PC-9 (cell line): ENCODE results near the gene CEACAM21. TPM values are rescaled to one million over a fixed set of nuclear protein-coding genes. Genes with fewer than 3 reads are reported as not detected.

Source experiments
- BruUV-seq: library from RNA; stranded (reverse); fragments of 400-500 nt; replicated peaks from 2 replicates; lab custom pipeline; 2021; lab: Mats Ljungman, UMichigan
- CTCF ChIA-PET: fragments of 300-600 bp; sonication (Branson Sonifier 250); formaldehyde crosslinking; loops from one replicate; lab custom pipeline; 2022; ENCODE audit warnings: antibody characterized with exemption; lab: Charles Lee
- POLR2A ChIA-PET: fragments of 300-600 bp; sonication (Branson Sonifier 250); formaldehyde crosslinking; loops from one replicate; lab custom pipeline; 2022; ENCODE audit warnings: antibody characterized with exemption; ENCODE audit not compliant: unreplicated experiment; lab: Charles Lee
- DNase-seq, 2 experiments: peaks; one replicate each; pipeline versions ENCODE4 v3.0.0 to v3.0.0-alpha.2; 2015 to 2022; ENCODE audit warnings: mixed read lengths in 1 of 2
- H2AFZ ChIP-seq: fragments of 200-600 bp; sonication (generic); 2 replicates; pipeline ENCODE4 v1.8.1; 2017; ENCODE audit warnings: antibody characterized with exemption
- H3F3A ChIP-seq: fragments of 200-600 bp; sonication (generic); 2 replicates; pipeline ENCODE4 v1.8.1; 2017; ENCODE audit warnings: antibody characterized with exemption, mild to moderate bottlenecking, low read depth; ENCODE audit not compliant: insufficient read depth
- H3K27ac ChIP-seq: fragments of 200-600 bp; sonication (generic); 2 replicates; pipeline ENCODE4 v1.6.1; 2016; ENCODE audit warnings: mixed run types
- H3K27me3 ChIP-seq: fragments of 200-600 bp; sonication (generic); 2 replicates; pipeline ENCODE4 v1.6.1; 2016; ENCODE audit warnings: low read depth, mixed run types; ENCODE audit not compliant: insufficient read depth
- H3K36me3 ChIP-seq: fragments of 200-600 bp; sonication (generic); 2 replicates; pipeline ENCODE4 v1.6.1; 2016; ENCODE audit warnings: low read depth, mixed run types
- H3K4me1 ChIP-seq: fragments of 200-600 bp; sonication (generic); replicated peaks from 2 replicates; pipeline ENCODE4 v1.6.1; 2016; ENCODE audit warnings: mixed run types; ENCODE audit not compliant: insufficient read depth
- H3K4me2 ChIP-seq: fragments of 200-600 bp; sonication (generic); 2 replicates; pipeline ENCODE4 v1.6.1; 2017; ENCODE audit warnings: mixed run types
- H3K4me3 ChIP-seq: fragments of 200-600 bp; sonication (generic); 2 replicates; pipeline ENCODE4 v1.6.1; 2016; ENCODE audit warnings: mixed run types
- H3K79me2 ChIP-seq: fragments of 200-600 bp; sonication (generic); 2 replicates; pipeline ENCODE4 v1.6.1; 2017; ENCODE audit warnings: low read depth, mixed run types
- H3K9me2 ChIP-seq: fragments of 200-600 bp; sonication (generic); 2 replicates; pipeline ENCODE4 v1.8.1; 2017; ENCODE audit warnings: mild to moderate bottlenecking; ENCODE audit not compliant: insufficient read depth
- H3K9me3 ChIP-seq: fragments of 200-600 bp; sonication (generic); 2 replicates; pipeline ENCODE4 v1.8.1; 2016; ENCODE audit warnings: low read depth; ENCODE audit not compliant: insufficient read depth
- H4K20me1 ChIP-seq: fragments of 200-600 bp; sonication (generic); 2 replicates; pipeline ENCODE4 v1.8.1; 2017; ENCODE audit not compliant: insufficient read depth
- CTCF ChIP-seq: fragments of 200-600 bp; sonication (generic); conservative IDR thresholded peaks from 2 replicates; pipeline ENCODE4 v1.6.1; 2017; ENCODE audit warnings: mixed run types, antibody characterized with exemption, mild to moderate bottlenecking, moderate library complexity
- EZH2 ChIP-seq: fragments of 200-600 bp; sonication (generic); IDR thresholded peaks from 2 replicates; pipeline ENCODE4 v1.8.0; 2017; ENCODE audit warnings: antibody characterized with exemption, low read depth
- intact Hi-C: fragments of 100-400 bp; cut with micrococcal nuclease; formaldehyde crosslinking; loops from one replicate; pipeline ENCODE4 v1.10.0; 2022; ENCODE audit not compliant: unreplicated experiment
- total RNA-seq: library from RNA; stranded (reverse); gene quantifications from 2 replicates; pipeline ENCODE4 v1.2.3, GENCODE V29; 2021

CEACAM21 gene
- total RNA-seq, 1 experiment from 2014 or later = not detected

DNA sequence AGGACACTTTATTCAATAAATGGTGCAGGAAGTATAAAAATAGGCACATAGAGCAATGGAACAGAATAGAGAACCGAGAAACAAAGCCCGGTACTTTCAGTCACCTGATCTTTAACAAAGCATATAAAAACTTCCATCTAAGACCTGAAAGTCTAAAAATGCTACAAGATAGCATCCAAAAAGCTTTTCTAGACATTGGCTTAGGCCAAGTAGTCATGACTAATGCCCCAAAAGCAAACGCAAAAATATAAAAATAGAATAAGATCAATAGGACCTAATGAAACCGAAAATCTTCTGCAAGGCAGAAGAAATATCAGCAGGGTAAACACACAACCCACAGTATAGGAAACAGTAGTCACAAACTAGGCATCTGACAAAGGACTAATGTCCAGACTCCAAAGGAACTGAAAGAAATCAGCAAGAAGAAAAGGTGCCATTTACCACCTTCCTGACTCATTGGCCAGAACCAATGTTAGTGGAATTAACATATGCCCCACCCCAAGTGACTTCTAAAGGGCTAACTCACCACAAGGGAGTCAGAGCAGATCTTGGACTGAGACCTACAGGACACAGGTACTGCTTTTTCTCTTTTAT lies 40.8 kb upstream of the CEACAM21 start:
- H3F3A ChIP-seq = no peaks in the 10 kb centered on the region
- H2AFZ ChIP-seq = no peak overlapping the region
- no peak overlapping the region for H3K27ac ChIP-seq
- intact Hi-C loops = no loop called here
- H3K4me1 ChIP-seq = no peaks in the 10 kb centered on the region
- no TSS peak for BruUV-seq
- H3K27me3 ChIP-seq = peaks cover 76% of the 10 kb centered on the region
- ChIA-PET POLR2A (no interaction called here), CTCF (interaction anchor here (0.6 kb wide), 1 partner anchor 80 kb away, joined by 10 read pairs; no protein-coding TSS in a partner anchor)
- H3K4me2 ChIP-seq = no peak overlapping the region
- no peaks in the 10 kb centered on the region; the same call in 1 of the 2 replicates for H3K9me3 ChIP-seq
- no peaks in the 10 kb centered on the region for H3K79me2 ChIP-seq
- DNase-seq = no peak
- no peaks in the 10 kb centered on the region for H3K36me3 ChIP-seq
- no peaks in the 10 kb centered on the region for H4K20me1 ChIP-seq
- H3K9me2 ChIP-seq = no peaks in the 10 kb centered on the region
- TF ChIP-seq CTCF (no peak), EZH2 (no peak)
- H3K4me3 ChIP-seq = no peak overlapping the region

DNA sequence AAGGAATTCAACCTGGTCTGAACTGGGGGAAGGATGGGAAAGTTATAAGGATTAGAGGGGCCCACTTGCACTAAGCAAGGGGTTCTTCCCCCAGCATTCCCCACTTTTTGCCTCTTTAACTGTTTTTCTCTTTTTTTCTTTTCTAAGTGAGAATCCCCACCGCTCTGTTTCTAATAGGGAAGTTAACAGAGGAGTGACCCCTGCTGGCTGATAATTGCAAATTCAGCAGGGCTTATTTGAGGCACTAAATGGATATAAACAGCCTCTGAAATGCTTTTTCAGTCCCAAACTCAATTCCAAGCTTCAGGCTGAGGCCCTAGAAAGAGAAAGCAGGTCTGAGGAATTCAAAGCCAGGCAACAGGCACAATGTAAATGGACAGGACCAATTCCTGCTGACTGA lies 38.2 kb upstream of the CEACAM21 start:
- Histone ChIP-seq H3K27ac (no peak overlapping the region), H4K20me1 (no peaks in the 10 kb centered on the region), H3F3A (no peaks in the 10 kb centered on the region), H3K9me2 (no peaks in the 10 kb centered on the region), H3K4me2 (no peak overlapping the region), H3K9me3 (no peaks in the 10 kb centered on the region; the same call in 1 of the 2 replicates), H2AFZ (no peak overlapping the region), H3K36me3 (no peaks in the 10 kb centered on the region), H3K27me3 (peaks cover 69% of the 10 kb centered on the region), H3K4me3 (no peak overlapping the region), H3K79me2 (no peaks in the 10 kb centered on the region), H3K4me1 (no peaks in the 10 kb centered on the region)
- ChIA-PET CTCF (interaction anchor here (0.7 kb wide), 1 partner anchor 9 kb away, joined by 3 read pairs; no protein-coding TSS in a partner anchor), POLR2A (no interaction called here)
- TF ChIP-seq EZH2 (no peak), CTCF (peak; percentile 61)
- DNase-seq = no peak
- intact Hi-C loops = no loop called here
- no TSS peak for BruUV-seq

DNA sequence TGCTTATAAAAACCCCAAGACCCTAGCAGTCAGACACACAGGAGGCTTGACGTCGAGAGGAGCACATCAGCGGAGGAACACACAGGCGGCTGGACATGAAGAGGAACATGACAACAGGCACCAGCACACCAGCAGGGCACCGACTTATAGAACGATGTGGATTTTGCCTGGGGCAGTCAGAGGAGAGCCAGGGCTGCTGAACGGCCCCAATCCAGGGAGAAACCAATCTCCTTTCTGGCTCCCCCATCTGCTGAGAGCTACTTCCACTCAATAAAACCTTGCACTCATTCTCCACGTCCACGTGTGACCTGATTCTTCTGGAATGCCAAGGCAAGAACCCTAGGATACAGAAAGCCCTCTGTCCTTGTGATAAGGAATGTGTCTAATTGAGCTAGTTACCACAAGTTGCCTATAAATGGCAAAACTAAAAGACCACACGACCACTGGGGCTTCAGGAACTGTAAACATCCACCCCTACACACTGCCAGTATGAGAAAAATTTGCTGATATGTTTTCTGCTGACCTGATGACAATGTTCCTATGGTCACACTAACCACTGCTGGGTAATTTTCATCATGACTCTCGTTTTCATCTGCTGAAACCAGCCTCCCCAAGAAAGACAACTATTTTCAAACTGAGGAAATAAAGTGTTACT lies 35.8 kb upstream of the CEACAM21 start:
- no TSS peak for BruUV-seq
- CTCF ChIA-PET = no interaction called here
- no peak for TF ChIP-seq CTCF
- no peak for TF ChIP-seq EZH2

More for the DNA sequence above, 35.8 kb upstream of the CEACAM21 start:
- DNase-seq = no peak
- Histone ChIP-seq H3K27ac (no peak overlapping the region), H3F3A (no peaks in the 10 kb centered on the region), H3K9me3 (no peaks in the 10 kb centered on the region; the same call in 1 of the 2 replicates), H3K79me2 (no peaks in the 10 kb centered on the region), H3K27me3 (peaks cover 81% of the 10 kb centered on the region), H3K36me3 (no peaks in the 10 kb centered on the region), H3K4me1 (no peaks in the 10 kb centered on the region), H3K4me2 (no peak overlapping the region), H2AFZ (no peak overlapping the region), H4K20me1 (no peaks in the 10 kb centered on the region), H3K4me3 (no peak overlapping the region), H3K9me2 (no peaks in the 10 kb centered on the region)
- POLR2A ChIA-PET = no interaction called here
- intact Hi-C loops = no loop called here
